HUES48 (cell line): ENCODE data around the gene RGS9BP.

ENCODE experiments used
- H3K27ac ChIP-seq: one replicate; pipeline ENCODE4 v1.7.0; 2013; ENCODE audit warnings: low read depth, low read length, inconsistent platforms
- H3K27me3 ChIP-seq: 2 replicates; pipeline ENCODE4 v1.6.1; 2013; ENCODE audit warnings: mild to moderate bottlenecking, low read length; ENCODE audit not compliant: control insufficient read depth, insufficient read depth
- H3K36me3 ChIP-seq: 2 replicates; pipeline ENCODE4 v1.6.1; 2013; ENCODE audit warnings: low read length; ENCODE audit not compliant: control insufficient read depth, insufficient read depth
- H3K4me1 ChIP-seq: 2 replicates; pipeline ENCODE4 v1.6.1; 2013; ENCODE audit warnings: mild to moderate bottlenecking, low read length; ENCODE audit not compliant: control insufficient read depth, insufficient read depth
- H3K4me3 ChIP-seq: 2 replicates; pipeline ENCODE4 v1.5.1; 2013; ENCODE audit warnings: mild to moderate bottlenecking, low read depth, low read length
- H3K9ac ChIP-seq: 2 replicates; pipeline ENCODE4 v1.6.1; 2013; ENCODE audit warnings: mild to moderate bottlenecking, low read depth, low read length, moderate library complexity
- H3K9me3 ChIP-seq: 2 replicates; pipeline ENCODE4 v1.6.1; 2013; ENCODE audit warnings: low read length; ENCODE audit not compliant: control insufficient read depth, insufficient read depth

The RGS9BP gene, protein sequence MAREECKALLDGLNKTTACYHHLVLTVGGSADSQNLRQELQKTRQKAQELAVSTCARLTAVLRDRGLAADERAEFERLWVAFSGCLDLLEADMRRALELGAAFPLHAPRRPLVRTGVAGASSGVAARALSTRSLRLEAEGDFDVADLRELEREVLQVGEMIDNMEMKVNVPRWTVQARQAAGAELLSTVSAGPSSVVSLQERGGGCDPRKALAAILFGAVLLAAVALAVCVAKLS

DNA sequence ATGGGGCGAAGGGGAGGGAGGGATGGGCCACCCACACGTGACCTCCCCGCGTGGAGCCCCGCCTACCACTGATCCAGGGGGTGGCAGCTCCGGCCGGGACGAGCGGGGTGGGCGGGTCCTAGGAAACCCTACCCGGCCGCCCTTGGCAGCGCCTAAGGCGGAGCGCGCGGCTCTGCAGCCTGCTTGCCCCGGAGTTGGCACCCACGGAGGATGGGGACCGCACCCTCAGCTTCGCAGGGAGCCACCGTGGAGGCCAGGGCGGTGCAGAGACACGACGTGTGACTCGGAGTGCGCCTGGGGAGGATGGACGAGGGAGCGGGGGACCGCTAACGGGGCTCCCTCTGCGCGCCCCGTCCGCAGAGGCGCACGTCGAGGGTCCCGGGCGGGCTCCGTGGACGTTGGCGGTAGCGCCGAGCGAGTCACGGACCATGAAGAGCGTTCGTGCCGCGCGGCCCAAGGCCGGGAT lies at the start of gene RGS9BP:
Gene RGS9BP, plus strand, starts transcription at position 129 of the 466 bp plus-strand sequence. CDS start 416 bp downstream, outside the sequence.
- Histone ChIP-seq H3K27me3 (peaks cover 29% of the 10 kb centered on the region), H3K4me3 (peak within 1 kb of the TSS; percentile 73), H3K9ac (no peak within 1 kb of the TSS), H3K27ac (peak within 1 kb of the TSS; percentile 59), H3K4me1 (peaks cover 15% of the 10 kb centered on the region), H3K9me3 (no peaks in the 10 kb centered on the region), H3K36me3 (no peaks in the 10 kb centered on the region)

DNA sequence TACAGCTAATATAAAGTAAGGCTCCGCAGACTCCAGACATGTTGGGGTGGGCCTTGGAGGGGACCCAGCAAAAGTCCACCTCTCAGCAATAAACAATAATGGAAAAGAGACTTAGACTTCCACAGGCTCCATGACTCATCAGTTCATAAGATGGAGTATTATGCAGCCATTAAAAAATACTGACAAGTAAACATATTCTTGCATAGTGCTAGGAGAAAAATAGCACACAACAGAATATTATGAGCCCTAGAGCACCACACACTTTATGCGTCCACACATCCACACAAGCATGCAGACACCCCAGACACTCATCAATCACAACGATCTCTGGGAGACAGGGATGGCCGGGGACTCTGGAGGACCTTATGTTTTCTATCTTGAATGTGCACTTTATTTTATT lies 48.7 kb upstream of the RGS9BP start:
- H3K4me1 ChIP-seq, result no peaks in the 10 kb centered on the region
- H3K9ac ChIP-seq, result no peak overlapping the region
- H3K27me3 ChIP-seq, result no peaks in the 10 kb centered on the region
- H3K9me3 ChIP-seq, result no peaks in the 10 kb centered on the region
- no peak overlapping the region for H3K4me3 ChIP-seq
- H3K27ac ChIP-seq, result no peak overlapping the region
- peaks cover 77% of the 10 kb centered on the region for H3K36me3 ChIP-seq

DNA sequence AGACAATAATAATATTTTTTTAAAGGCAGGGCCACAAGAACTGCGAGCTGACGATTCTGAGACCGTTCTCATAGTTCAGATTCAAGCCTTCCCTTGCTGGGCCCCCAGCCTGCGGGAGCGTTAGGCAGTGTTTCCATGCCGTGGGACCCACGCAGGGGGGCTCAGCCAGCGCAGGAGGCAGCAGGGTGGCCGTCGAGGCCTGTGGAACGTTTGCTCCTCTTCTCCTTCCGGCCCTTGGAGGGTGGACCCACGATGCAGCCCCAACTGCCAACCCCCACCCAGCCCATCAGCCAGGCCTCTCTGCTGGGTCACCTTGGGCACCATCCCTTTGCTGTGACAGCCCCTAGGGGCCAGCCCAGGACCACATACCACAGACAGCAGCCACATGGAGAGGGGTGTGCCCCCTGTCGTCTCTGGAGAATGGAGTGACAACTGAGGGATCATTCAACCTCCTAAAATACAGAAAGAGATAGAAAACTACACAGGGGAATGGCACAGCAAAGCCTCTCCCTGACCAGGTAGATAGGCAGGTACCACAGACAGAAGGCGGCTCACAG lies 47.9 kb upstream of the RGS9BP start:
- H3K9me3 ChIP-seq, result no peaks in the 10 kb centered on the region
- no peak overlapping the region for H3K9ac ChIP-seq

DNA sequence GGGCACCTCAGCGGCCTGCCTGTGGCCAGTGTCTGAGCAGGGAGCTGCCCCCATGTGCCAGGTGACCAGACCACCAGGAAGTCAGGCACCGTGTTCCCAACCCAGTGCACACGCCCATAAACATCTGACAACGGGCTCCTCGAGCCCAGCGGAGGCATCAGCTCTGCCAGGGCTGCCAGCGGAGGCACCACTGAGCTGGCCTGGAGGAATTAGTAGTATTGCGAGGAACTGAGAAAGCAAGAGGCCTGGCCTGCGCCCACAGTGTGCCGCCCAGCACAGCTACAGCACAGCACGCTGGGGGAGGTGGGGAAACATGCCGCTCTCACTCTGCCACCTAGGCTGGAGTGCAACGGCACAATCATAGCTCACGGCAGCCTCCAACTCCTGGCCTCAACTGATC lies 45.3 kb upstream of the RGS9BP start:
- no peak overlapping the region for H3K9ac ChIP-seq
- H3K9me3 ChIP-seq, result no peaks in the 10 kb centered on the region
- peaks cover 55% of the 10 kb centered on the region for H3K36me3 ChIP-seq
- no peak overlapping the region for H3K27ac ChIP-seq
- H3K4me3 ChIP-seq, result no peak overlapping the region
- H3K4me1 ChIP-seq, result no peaks in the 10 kb centered on the region
- no peaks in the 10 kb centered on the region for H3K27me3 ChIP-seq

More for the DNA sequence above, 47.9 kb upstream of the RGS9BP start:
- Histone ChIP-seq H3K27me3 (no peaks in the 10 kb centered on the region), H3K27ac (no peak overlapping the region), H3K4me1 (no peaks in the 10 kb centered on the region), H3K36me3 (peaks cover 72% of the 10 kb centered on the region), H3K4me3 (no peak overlapping the region)

DNA sequence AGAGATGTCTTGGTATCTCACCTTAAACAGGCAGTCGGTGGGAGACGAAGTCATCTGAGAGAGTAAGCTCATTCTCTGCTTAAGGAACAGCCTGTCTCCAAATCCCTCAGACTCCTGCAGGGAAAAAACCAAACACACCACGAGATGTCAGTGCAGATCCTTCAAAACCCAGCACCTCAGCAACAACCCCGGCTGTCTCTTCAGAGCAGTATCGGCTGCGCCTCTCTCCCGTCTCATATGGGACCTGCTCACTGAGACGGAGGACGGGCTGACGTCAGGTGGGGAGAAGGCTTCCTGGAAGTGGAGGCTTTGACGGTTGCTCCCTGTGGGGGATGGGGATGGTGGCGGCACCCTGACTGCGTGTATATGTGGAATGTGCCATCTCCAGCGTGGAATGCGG lies 44.3 kb upstream of the RGS9BP start:
- no peak overlapping the region for H3K4me3 ChIP-seq
- H3K9me3 ChIP-seq, result no peaks in the 10 kb centered on the region
- H3K27ac ChIP-seq, result no peak overlapping the region
- no peaks in the 10 kb centered on the region for H3K27me3 ChIP-seq
- H3K9ac ChIP-seq, result no peak overlapping the region
- no peaks in the 10 kb centered on the region for H3K4me1 ChIP-seq
- peaks cover 57% of the 10 kb centered on the region for H3K36me3 ChIP-seq

DNA sequence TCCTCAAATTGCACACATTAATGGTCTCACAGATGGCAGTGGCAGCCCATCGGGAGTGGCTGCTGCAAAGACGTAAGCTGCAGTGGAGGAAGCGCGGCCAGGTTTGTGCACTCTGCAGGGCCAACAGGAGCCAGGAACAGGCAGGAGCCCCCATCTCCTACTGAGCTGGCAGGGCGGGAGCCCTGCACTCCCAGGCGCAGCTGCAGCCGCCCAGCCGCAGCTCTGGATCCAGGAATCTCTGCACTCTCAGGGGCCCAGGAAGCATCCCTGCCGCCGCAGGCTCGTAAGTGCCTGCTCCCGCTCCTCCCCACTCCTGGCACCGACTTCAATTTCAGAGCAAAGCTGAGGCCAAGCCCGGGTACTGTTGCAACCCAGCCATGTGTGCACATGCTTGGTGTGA lies 38.2 kb upstream of the RGS9BP start:
- Histone ChIP-seq H3K27me3 (no peaks in the 10 kb centered on the region), H3K4me3 (no peak overlapping the region), H3K9me3 (no peaks in the 10 kb centered on the region), H3K36me3 (peaks cover 66% of the 10 kb centered on the region), H3K9ac (no peak overlapping the region), H3K4me1 (no peaks in the 10 kb centered on the region), H3K27ac (no peak overlapping the region)

DNA sequence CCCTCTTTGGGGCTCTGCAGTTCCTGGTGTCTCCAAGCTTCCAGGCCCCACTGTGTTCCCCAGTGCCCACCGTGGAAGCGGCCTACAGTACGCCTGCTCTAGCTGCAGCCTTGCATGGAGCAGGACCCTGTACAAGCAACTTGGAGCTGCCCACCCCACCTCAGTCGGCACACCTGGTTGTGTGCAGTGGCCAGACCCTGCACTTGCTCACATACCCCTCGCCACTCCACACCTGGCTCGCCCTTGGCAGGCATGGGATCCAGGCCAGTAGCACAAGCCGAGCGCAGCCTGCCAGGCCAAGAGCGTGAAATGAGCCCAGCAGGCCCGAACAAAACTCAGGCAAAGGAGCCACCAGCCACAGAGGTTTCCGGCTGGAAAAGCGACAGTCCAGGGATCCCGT lies 37.0 kb upstream of the RGS9BP start:
- peaks cover 74% of the 10 kb centered on the region for H3K36me3 ChIP-seq
- H3K9me3 ChIP-seq, result no peaks in the 10 kb centered on the region
- no peaks in the 10 kb centered on the region for H3K4me1 ChIP-seq
- no peaks in the 10 kb centered on the region for H3K27me3 ChIP-seq
- H3K4me3 ChIP-seq, result no peak overlapping the region
- H3K27ac ChIP-seq, result no peak overlapping the region
- no peak overlapping the region for H3K9ac ChIP-seq

DNA sequence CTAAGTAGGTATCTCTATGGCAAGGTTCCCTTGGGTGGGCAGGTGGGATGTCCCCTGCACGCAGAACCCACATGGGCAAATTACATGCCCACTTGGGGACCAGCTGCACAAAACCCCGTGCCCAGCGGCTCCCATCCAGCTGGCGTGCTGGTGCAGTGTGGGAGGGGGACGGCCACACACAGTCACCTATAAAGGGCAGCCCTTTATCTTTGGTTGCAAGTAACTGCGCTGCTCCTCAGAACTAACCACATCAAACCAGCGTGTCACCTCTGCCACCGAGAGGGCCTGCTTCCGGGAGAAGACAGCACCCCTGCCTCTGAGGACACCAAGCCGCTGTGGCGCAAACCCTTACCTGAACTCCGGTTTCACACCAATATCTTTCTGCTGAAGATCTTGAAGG lies 32.9 kb upstream of the RGS9BP start:
- H3K36me3 ChIP-seq, result peaks cover 80% of the 10 kb centered on the region
- H3K9me3 ChIP-seq, result no peaks in the 10 kb centered on the region
- H3K27ac ChIP-seq, result no peak overlapping the region
- no peak overlapping the region for H3K4me3 ChIP-seq
- H3K4me1 ChIP-seq, result no peaks in the 10 kb centered on the region
- no peak overlapping the region for H3K9ac ChIP-seq
- no peaks in the 10 kb centered on the region for H3K27me3 ChIP-seq

DNA sequence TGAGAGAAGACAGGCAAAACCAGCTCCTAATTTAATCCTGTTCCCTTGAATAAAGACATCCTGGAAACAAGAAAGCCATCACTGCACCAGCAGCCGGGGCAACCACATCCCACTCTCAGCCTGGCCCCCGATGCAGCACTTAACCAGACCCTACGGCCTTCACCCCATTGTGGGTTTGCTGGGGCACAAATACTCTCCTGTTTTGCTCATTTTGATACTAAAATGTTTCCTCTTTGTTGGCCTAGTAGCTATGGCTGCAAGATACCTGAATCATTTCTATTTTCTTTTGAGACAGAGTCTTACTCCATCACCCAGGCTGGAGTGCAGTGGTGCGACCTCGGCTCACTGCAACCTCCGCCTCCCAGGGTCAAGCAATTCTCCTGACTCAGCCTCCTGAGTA lies 29.1 kb upstream of the RGS9BP start:
- no peaks in the 10 kb centered on the region for H3K4me1 ChIP-seq
- H3K27me3 ChIP-seq, result no peaks in the 10 kb centered on the region
- H3K4me3 ChIP-seq, result no peak overlapping the region
- no peak overlapping the region for H3K27ac ChIP-seq
- no peaks in the 10 kb centered on the region for H3K9me3 ChIP-seq
- H3K9ac ChIP-seq, result no peak overlapping the region
- peaks cover 63% of the 10 kb centered on the region for H3K36me3 ChIP-seq

DNA sequence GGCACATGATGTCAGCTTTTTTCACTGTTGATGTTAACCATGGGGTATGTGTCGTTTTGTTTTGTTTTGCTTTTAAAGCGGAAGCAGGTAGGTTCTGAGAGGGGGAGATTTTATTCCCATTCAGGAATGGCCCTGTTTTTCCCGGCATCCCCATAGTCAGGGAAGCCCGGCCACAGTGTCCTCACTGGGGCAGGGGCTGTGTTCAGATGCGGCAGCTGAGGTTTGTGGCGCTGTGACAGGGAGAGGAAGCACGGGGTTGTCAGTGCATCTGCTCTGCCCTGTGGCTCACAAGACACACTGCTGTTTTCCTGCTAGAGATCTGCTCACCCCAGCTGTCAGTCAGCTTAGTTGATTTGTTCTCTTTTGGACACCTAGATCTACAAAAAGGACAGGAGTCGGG lies 28.3 kb upstream of the RGS9BP start:
- no peaks in the 10 kb centered on the region for H3K27me3 ChIP-seq
- H3K9ac ChIP-seq, result no peak overlapping the region
- H3K4me1 ChIP-seq, result peaks cover 4% of the 10 kb centered on the region; the same call in 1 of the 2 replicates
- H3K27ac ChIP-seq, result no peak overlapping the region
- H3K36me3 ChIP-seq, result peaks cover 55% of the 10 kb centered on the region
- H3K9me3 ChIP-seq, result no peaks in the 10 kb centered on the region
- no peak overlapping the region for H3K4me3 ChIP-seq

DNA sequence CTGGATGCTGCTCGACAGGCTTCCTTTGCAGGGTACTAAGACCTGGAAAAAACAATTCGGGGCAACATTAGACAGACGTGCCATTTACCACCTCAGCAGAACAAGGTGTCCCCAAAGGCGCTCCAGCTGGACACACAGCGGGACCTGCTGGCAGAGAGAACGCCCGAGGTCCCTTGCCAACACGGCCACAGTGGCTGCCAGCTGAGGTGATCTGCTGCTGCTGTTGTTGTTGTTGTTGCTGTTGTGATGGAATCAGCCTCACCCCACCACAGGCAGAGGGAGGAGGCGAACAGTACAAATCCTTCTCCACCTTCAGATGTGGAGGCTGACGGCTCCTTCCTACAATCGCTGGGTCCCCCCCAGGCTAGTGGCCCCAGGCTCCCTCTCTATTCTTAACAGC lies 25.9 kb upstream of the RGS9BP start:
- Histone ChIP-seq H3K27ac (no peak overlapping the region), H3K4me3 (no peak overlapping the region), H3K4me1 (peaks cover 4% of the 10 kb centered on the region; the same call in 1 of the 2 replicates), H3K9me3 (no peaks in the 10 kb centered on the region), H3K27me3 (no peaks in the 10 kb centered on the region), H3K9ac (no peak overlapping the region), H3K36me3 (peaks cover 31% of the 10 kb centered on the region)
